Natural killer cell treated with Interleukin-12 subunit alpha and Interleukin-12 subunit beta and Interleukin-15 and Interleukin-18, amount 100 ng/mL, for 72 hours (primary cell): ENCODE results near the gene PEX13. TPM values are rescaled to one million over a fixed set of nuclear protein-coding genes. Genes with fewer than 3 reads are reported as not detected.
A peak's percentile ranks its signal among the peaks of the same experiment; 100 is the strongest.
"Not testable (repeated sequence)": the region's sequence is repeated elsewhere in the genome, so short reads cannot be mapped to it uniquely, and the experiment has no call there.

ENCODE experiments used
- ATAC-seq, 2 donors: fragments of 150-1000 bp; cut with Tn5 transposase in 1 of 2; sonication (Bioruptor Pico), chemical (Tn5 transposase) in 1 of 2; 2 replicates each; pipeline ENCODE4 v1.10.0; 2021
- DNase-seq: peaks from one replicate; pipeline ENCODE4 v3.0.0; 2022; ENCODE audit warnings: low spot score
- H3K27ac Mint-ChIP-seq, 2 donors: 1 replicate in 1 of 2; 2 replicates in 1 of 2; pipeline ENCODE4 v1.8.0; 2022; ENCODE audit warnings: mixed read lengths in 2 of 2, mild to moderate bottlenecking in 1 of 2, moderate library complexity in 1 of 2
- H3K27me3 Mint-ChIP-seq, 2 donors: 1 replicate in 1 of 2; 2 replicates in 1 of 2; pipeline ENCODE4 v1.8.0; 2022; ENCODE audit warnings: mixed read lengths in 2 of 2
- H3K36me3 Mint-ChIP-seq: one replicate; pipeline ENCODE4 v1.8.0; 2022; ENCODE audit warnings: mixed read lengths
- H3K4me1 Mint-ChIP-seq, 2 donors: 1 replicate in 1 of 2; 2 replicates in 1 of 2; pipeline ENCODE4 v1.8.0; 2022; ENCODE audit warnings: low read depth in 2 of 2, mixed read lengths in 2 of 2, mild to moderate bottlenecking in 1 of 2
- H3K4me3 Mint-ChIP-seq: one replicate; pipeline ENCODE4 v1.8.0; 2022; ENCODE audit warnings: mixed read lengths
- H3K9me3 Mint-ChIP-seq: 2 replicates; pipeline ENCODE4 v1.8.0; 2022; ENCODE audit warnings: mixed read lengths
- total RNA-seq, 2 donors: library from RNA; stranded (reverse); gene quantifications; one replicate each; pipeline ENCODE4 v1.2.3, GENCODE V29; 2022

Gene PEX13, protein sequence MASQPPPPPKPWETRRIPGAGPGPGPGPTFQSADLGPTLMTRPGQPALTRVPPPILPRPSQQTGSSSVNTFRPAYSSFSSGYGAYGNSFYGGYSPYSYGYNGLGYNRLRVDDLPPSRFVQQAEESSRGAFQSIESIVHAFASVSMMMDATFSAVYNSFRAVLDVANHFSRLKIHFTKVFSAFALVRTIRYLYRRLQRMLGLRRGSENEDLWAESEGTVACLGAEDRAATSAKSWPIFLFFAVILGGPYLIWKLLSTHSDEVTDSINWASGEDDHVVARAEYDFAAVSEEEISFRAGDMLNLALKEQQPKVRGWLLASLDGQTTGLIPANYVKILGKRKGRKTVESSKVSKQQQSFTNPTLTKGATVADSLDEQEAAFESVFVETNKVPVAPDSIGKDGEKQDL
- 10 to 100 TPM; 15.9 to 25.8 TPM for total RNA-seq

DNA sequence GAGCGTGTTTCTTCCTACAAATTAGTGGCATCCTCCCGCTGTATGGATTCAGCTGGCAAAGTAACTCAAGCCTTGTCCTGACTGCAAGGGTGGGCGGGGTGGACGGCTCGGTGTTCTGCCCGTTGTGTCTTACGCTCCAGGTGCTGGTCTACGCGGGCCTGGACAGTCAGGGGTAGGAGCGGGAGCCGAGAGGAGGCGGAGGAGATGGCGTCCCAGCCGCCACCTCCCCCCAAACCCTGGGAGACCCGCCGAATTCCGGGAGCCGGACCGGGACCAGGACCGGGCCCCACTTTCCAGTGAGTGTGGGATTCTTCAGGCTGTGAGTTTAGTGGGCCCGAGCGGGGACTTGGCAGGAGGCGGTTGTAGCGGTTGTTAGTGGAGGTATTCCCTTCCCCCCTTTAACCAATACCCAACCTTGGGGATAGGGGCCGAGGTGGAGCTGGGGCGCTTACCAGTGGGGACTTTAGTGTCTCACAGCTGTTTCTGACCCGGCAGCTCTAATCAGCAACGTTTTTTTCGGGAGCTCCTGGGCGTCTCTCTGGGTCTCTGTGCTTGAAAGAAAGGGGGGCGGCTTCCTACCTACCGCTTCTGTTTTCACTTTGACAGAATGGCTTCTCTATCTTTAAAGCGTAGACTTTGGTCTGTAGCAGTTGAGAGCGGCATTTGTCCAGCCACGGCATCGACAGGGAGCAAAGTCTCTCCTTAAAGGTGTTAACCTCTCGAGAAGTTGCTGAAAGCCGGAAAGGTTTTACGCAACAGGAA, at the start of gene PEX13, which contains the start of gene PUS10:
Gene PEX13 (plus strand): TSS at position 165 of the 762 bp plus-strand sequence. CDS start 40 bp downstream, at position 205.
Gene PUS10 (minus strand): TSS at position 700 of the 762 bp plus-strand sequence. CDS start 6,365 bp downstream, outside the sequence.
- Mint-ChIP-seq H3K36me3 (peaks cover 8% of the 10 kb centered on the region), H3K27me3 (no peaks in the 10 kb centered on the region), H3K9me3 (no peaks in the 10 kb centered on the region), H3K4me3 (peak within 1 kb of the TSS; percentile 97), H3K4me1 (peaks cover 23 to 26% of the 10 kb centered on the region in 2 donors), H3K27ac (peak within 1 kb of the TSS; percentile 85 to 98)
- DNase-seq (peak; percentile 77), ATAC-seq (peak; percentile 93)

DNA sequence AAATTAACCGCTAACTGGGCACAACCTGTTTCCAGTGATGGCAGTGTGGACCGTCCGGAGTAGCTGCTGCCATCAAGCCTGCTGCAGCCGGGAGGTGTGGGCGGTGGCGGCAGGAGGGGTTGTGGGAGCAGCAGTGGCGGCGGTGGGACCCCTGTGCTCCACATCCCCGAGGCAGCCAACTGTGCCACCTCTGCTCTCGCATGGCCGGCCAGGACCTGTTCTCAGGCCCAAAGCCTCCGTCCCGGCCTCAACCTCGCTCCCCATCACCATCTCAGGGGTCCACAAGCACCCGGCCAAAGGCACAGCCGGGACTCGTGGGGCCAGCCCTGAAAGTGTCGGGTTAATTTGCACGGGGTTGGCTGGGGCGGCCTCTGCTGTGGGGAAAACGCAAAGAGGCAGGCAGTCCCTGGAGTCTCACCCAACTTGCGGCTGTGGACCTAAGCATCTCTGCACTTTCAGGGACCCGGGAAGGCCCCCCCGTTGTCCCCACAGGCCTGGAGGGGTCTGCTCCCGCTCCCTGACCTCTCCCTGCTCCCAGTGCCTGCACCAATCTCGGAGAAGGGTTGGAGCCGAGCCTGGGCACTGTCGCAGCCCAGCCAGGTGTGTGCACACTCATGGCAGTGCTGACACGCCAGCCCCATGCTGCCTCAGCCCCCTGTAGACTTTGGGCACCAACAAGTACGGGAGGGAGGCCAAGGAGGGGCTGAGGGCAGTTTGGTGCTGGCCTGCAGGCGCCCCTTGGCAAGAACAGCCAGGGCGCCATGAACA, 44.4 kb upstream of the PEX13 start:
- no peaks in the 10 kb centered on the region for H3K9me3 Mint-ChIP-seq
- DNase-seq (no peak), ATAC-seq (no peak)
- H3K27me3 Mint-ChIP-seq = no peaks in the 10 kb centered on the region
- peak overlapping the region in 1 of 2 donors; percentile 37 for H3K27ac Mint-ChIP-seq
- no peaks in the 10 kb centered on the region for H3K36me3 Mint-ChIP-seq
- H3K4me3 Mint-ChIP-seq = no peak overlapping the region
- peaks cover 11 to 16% of the 10 kb centered on the region in 2 donors for H3K4me1 Mint-ChIP-seq

DNA sequence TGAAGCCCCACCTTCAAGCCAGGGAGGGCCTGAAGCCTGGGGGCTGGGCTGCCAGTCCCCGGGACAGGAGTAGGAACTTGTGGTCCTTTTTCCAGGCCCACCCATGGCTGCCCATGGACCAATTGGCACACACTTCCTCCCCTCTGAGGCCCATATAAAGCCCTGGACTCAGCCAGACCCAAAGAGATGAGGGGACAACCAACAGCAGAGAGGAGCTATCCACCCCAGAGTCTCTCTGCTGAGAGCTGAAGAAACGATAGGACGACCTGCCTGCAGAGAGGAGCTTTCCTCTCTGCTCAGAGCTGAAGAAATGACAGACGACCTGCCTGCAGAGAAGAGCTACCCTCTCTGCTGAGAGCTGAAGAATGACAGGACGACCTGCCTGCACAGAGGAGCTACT, 43.8 kb upstream of the PEX13 start:
- Mint-ChIP-seq H3K36me3 (no peaks in the 10 kb centered on the region), H3K27ac (no peak overlapping the region), H3K4me1 (peaks cover 11 to 19% of the 10 kb centered on the region in 2 donors), H3K27me3 (no peaks in the 10 kb centered on the region), H3K4me3 (no peak overlapping the region), H3K9me3 (no peaks in the 10 kb centered on the region)
- ATAC-seq = no peak
- no peak for DNase-seq

DNA sequence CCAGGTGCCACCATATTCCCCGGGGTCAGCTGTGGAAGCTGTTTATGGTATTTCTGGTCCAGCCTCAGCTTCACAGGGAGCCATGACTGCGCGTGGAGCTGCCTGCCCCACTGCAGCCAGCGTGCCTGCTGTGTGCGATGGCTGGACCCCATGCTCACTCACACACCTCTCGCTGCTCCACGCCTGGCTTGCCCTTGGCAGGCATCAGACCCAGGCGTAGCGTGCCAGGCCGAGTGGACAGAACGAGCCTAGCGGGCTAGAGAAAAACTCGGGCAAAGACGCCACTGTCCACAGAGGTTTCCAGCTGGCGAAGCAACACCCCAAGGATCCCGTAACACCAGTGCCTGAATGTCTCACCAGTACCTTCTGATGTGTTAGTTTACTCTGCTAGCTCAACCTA, 42.9 kb upstream of the PEX13 start:
- H3K4me1 Mint-ChIP-seq = peaks cover 17 to 22% of the 10 kb centered on the region in 2 donors
- no peaks in the 10 kb centered on the region for H3K27me3 Mint-ChIP-seq
- no peaks in the 10 kb centered on the region for H3K9me3 Mint-ChIP-seq
- H3K27ac Mint-ChIP-seq = no peak overlapping the region
- H3K4me3 Mint-ChIP-seq = no peak overlapping the region
- DNase-seq (no peak), ATAC-seq (peak in 1 of 2 donors; percentile 16)
- H3K36me3 Mint-ChIP-seq = no peaks in the 10 kb centered on the region

DNA sequence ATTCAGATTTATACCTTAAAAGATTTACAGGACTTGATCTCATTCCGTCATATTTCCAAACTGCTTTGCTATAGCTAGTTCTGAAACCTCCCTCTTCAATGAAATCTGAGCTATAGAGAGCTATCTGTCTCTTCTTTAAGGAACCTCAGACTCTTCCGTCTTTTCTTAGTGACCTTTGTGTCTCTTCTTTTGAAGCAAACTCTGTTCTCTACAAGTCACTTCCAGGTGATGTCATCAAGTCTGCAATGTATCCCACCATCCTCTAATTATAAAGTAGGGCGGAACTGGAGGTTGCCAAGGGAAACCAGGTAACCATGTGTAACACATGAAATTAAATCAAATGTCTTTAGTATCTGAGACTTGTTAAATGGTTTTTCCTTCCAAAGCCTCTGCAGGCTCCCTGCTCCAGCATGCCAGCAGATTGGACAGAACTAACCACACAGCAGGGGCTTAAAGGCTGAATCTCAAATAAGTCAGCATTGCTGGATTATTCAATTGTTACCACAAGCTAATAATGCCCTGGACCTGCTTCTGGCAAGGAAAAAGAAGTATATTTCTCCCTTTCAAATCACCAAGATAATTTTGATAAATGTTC, 41.2 kb upstream of the PEX13 start:
- Mint-ChIP-seq H3K4me1 (peaks cover 24 to 25% of the 10 kb centered on the region in 2 donors), H3K27ac (peak overlapping the region in 1 of 2 donors; percentile 32), H3K9me3 (no peaks in the 10 kb centered on the region), H3K4me3 (no peak overlapping the region), H3K36me3 (no peaks in the 10 kb centered on the region), H3K27me3 (no peaks in the 10 kb centered on the region)
- ATAC-seq = no peak
- no peak for DNase-seq

DNA sequence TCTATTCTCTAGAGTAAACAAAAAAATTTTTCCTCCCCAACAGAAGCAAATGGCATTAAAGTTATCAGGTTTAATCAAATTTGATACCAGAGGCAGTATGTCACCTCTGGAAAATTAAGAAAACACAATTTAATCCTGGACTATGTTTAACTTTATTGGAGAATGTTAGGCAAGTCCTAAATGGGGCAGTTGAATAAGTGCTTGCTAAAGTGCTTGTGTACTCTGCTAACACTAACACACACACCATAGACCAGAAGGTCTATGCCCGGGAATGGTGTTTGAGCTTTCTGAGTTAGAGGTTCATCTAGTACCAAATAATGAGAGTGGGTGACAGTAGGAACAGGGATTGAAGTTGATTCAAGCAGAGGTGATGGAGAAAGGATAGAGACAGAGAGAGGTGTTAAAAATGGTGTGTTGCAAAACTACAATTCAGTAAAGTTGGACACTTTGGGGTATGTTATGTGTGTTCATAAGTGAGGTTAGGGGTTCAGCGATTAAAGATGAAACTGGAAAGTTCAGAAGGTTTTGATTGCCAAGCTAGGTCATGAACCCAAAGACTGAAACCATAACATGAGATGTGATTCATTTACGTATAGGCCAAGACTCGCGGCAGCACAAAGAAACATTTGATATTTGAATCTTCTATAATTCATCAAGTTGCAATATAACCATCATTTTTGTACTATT, 40.5 kb upstream of the PEX13 start:
- Mint-ChIP-seq H3K9me3 (no peaks in the 10 kb centered on the region), H3K4me3 (peak overlapping the region; percentile 21), H3K27me3 (no peaks in the 10 kb centered on the region), H3K36me3 (no peaks in the 10 kb centered on the region), H3K4me1 (peaks cover 22 to 25% of the 10 kb centered on the region in 2 donors), H3K27ac (peak overlapping the region; percentile 1 to 5)
- DNase-seq (no peak), ATAC-seq (peak; percentile 70 to 83)

DNA sequence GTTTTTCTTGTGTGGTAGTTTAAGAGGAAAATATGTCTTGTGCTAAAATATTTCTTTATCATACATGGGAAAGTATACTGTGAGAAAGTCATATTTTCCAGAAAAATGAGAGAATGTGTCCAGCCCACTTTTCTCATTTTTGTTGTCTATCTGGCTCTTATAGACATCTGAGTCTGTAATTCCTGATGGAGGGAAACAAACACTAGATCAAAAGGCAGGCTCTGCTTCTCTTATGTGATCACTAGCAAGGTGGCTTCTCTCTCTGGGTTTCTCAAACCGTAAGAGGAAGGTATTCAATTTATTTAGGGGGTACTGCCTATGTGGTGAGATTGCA, 40.0 kb upstream of the PEX13 start:
- Mint-ChIP-seq H3K27ac (peak overlapping the region; percentile 1 to 5), H3K4me1 (peaks cover 22 to 25% of the 10 kb centered on the region in 2 donors), H3K36me3 (no peaks in the 10 kb centered on the region), H3K4me3 (peak overlapping the region; percentile 21), H3K27me3 (no peaks in the 10 kb centered on the region), H3K9me3 (no peaks in the 10 kb centered on the region)
- DNase-seq = no peak
- no peak for ATAC-seq

DNA sequence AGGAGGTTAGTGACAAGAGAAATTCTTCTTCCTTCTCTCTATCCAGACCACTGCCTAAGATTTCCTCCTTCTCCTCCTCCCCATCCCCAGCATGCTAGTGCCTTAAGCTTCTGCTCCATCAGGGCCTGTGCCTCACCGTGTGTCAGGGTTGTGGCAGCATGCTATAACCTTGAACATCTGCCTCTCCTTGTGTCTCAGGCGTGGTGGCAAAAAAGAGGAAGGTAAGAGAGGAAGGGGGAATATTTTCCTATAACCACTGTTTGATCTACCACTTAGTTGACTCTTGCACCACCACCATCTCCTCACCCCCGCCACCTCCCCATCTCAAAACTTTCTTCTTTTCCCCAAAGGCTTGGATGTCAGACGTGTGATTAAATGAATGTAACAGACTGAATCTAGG, 38.3 kb upstream of the PEX13 start:
- H3K27ac Mint-ChIP-seq = peak overlapping the region in 1 of 2 donors; percentile 22
- no peak overlapping the region for H3K4me3 Mint-ChIP-seq
- ATAC-seq (no peak), DNase-seq (no peak)
- no peaks in the 10 kb centered on the region for H3K9me3 Mint-ChIP-seq
- H3K36me3 Mint-ChIP-seq = no peaks in the 10 kb centered on the region
- H3K27me3 Mint-ChIP-seq = no peaks in the 10 kb centered on the region
- peaks cover 22 to 25% of the 10 kb centered on the region in 2 donors for H3K4me1 Mint-ChIP-seq

DNA sequence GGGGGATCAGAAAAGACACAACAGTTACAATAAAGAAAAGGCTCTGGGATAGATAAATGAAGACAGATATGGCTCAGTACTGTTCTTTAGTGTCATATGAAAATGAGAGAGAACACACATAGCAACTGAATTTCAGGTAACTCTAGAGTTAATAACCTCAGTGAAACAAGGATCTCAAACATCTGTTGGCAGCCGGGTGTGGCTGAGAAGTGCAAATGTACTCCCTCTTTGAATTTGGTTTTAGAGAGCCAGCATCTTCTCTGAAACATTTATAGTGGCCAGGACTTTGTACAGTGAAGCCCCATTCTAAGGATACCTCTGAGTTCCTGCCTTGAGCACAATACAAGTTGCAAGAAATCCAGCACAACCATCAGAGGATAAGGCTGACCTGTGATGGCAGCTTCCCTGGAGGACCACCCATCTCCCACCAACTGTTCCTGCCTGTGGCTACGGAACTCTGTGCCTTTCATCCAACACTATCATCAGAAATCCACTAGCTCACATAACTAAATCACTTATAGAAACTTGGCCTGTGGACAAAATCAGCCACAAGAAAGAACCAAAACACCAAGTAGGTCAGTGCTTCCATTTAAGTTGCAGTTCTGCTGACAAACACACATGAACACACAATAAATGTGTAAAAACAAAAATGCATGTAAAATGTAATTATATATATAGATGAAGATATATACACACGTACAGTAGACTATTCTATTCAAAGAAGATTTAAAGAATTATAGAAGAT, 37.3 kb upstream of the PEX13 start:
- Mint-ChIP-seq H3K4me1 (peaks cover 22 to 25% of the 10 kb centered on the region in 2 donors), H3K36me3 (no peaks in the 10 kb centered on the region)

DNA sequence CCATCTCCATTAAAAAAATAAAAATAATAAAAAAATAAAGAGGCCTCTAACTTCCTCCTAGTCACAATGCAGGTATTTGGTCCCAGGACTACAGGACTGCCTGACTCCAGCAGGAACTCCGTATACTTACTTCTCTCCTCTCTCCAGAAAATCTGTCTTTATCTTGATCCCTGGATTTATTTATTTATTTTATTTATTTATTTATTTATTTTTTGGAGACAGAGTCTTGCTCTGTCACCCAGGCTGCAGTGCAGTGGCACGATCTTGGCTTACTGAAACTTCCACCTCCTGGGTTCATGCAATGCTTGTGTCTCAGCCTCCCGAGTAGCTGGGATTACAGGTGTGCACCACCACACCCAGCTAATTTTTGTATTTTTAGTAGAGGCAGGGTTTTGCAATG, 35.5 kb upstream of the PEX13 start:
- not testable (repeated sequence) for ATAC-seq, H3K27ac Mint-ChIP-seq, H3K9me3 Mint-ChIP-seq, H3K27me3 Mint-ChIP-seq, H3K4me3 Mint-ChIP-seq, H3K36me3 Mint-ChIP-seq, DNase-seq
- peaks cover 18 to 22% of the 10 kb centered on the region in 2 donors for H3K4me1 Mint-ChIP-seq

More for the DNA sequence above, 37.3 kb upstream of the PEX13 start:
- H3K4me3 Mint-ChIP-seq = no peak overlapping the region
- no peaks in the 10 kb centered on the region for H3K9me3 Mint-ChIP-seq
- no peak for DNase-seq
- H3K27me3 Mint-ChIP-seq = no peaks in the 10 kb centered on the region
- ATAC-seq = no peak
- H3K27ac Mint-ChIP-seq = peak overlapping the region in 1 of 2 donors; percentile 22

DNA sequence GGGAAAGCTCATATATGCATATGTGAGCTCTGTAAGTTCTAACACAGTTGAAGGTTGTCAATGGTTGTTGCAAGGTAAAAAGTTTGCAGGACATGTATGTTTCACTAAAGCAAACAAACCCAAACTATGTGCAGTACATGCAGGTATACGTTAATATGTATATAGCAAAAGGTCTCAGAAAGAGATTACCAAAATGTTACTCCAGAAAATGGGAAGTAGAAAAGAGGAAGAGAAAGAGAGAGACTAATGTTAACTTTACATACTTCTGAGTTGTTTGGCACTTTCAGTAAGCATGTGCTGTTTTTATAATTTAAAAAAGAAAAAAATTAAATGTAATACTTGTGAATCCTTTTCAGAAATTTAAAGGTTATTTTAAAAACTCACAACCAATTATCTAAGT, 32.8 kb upstream of the PEX13 start:
- H3K27me3 Mint-ChIP-seq = no peaks in the 10 kb centered on the region
- peaks cover 5% of the 10 kb centered on the region for H3K36me3 Mint-ChIP-seq

DNA sequence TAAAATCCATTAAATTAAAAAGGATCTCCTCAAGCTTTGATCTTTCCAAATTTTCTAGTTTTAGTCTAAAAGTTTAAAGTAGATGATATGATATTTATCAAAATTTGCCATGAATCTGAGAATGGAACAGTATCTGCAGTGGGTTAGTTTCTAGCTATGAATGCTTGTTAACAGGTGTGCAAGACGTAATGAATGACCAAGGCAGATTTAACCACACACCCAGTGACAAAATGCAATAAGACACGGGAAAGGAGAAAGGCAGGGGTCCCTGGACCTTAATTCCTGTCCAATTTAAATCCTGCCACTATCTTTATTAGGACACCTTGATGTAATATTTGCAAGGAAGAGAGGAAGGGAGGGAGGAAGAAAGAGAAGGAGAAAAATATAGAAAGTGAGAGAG, 30.5 kb upstream of the PEX13 start:
- Mint-ChIP-seq H3K27me3 (no peaks in the 10 kb centered on the region), H3K9me3 (no peaks in the 10 kb centered on the region), H3K4me1 (peaks cover 0 to 5% of the 10 kb centered on the region in 2 donors), H3K4me3 (no peak overlapping the region), H3K36me3 (peaks cover 5% of the 10 kb centered on the region), H3K27ac (peak overlapping the region in 1 of 2 donors; percentile 23)
- DNase-seq (no peak), ATAC-seq (no peak)

More for the DNA sequence above, 32.8 kb upstream of the PEX13 start:
- H3K27ac Mint-ChIP-seq = no peak overlapping the region
- peaks cover 5 to 8% of the 10 kb centered on the region in 2 donors for H3K4me1 Mint-ChIP-seq
- H3K4me3 Mint-ChIP-seq = no peak overlapping the region
- H3K9me3 Mint-ChIP-seq = no peaks in the 10 kb centered on the region
- no peak for ATAC-seq
- DNase-seq = no peak
